HepG2 (cell line): ENCODE results near the gene MYH9. TPM values are rescaled to one million over a fixed set of nuclear protein-coding genes. Genes with fewer than 3 reads are reported as not detected.

Experiments used
- CHD4 ChIP-seq: fragments of 200-600 bp; sonication (generic); IDR thresholded peaks from 2 replicates; pipeline ENCODE4 v1.7.0; 2017; ENCODE audit warnings: mild to moderate bottlenecking, low read length, borderline replicate concordance
- GLMP ChIP-seq: sonication (generic); formaldehyde crosslinking; IDR thresholded peaks from 2 replicates; pipeline ENCODE4 v1.9.0; 2021; ENCODE audit warnings: missing genetic modification reagents, mild to moderate bottlenecking, borderline replicate concordance
- MAZ ChIP-seq, 2 experiments: sonication (generic) in 1 of 2; formaldehyde crosslinking in 1 of 2; IDR thresholded peaks; 2 replicates each; pipeline versions ENCODE4 v1.5.0 to v1.6.1; 2012 to 2020; ENCODE audit warnings: low read depth in 2 of 2, mild to moderate bottlenecking in 2 of 2, borderline replicate concordance in 1 of 2, improper control_type of control experiment in 1 of 2, low read length in 1 of 2, missing genetic modification reagents in 1 of 2, moderate library complexity in 1 of 2
- MIXL1 ChIP-seq: IDR thresholded peaks from 2 replicates; pipeline ENCODE4 v1.6.1; 2016
- NAIF1 ChIP-seq: sonication (generic); formaldehyde crosslinking; IDR thresholded peaks from 2 replicates; pipeline ENCODE4 v1.5.0; 2020; ENCODE audit warnings: mild to moderate bottlenecking, missing genetic modification reagents, borderline replicate concordance
- NR0B2 ChIP-seq: sonication (generic); formaldehyde crosslinking; IDR thresholded peaks from 2 replicates; pipeline ENCODE4 v1.4.0; 2020; ENCODE audit warnings: mild to moderate bottlenecking, missing genetic modification reagents
- PPARG ChIP-seq: conservative IDR thresholded peaks from 2 replicates; pipeline ENCODE4 v1.6.1; 2016; ENCODE audit warnings: missing biosample characterization, missing genetic modification reagents
- ZFP90 ChIP-seq: sonication (generic); formaldehyde crosslinking; IDR thresholded peaks from 2 replicates; pipeline ENCODE4 v1.8.0; 2022; ENCODE audit warnings: missing genetic modification reagents, mild to moderate bottlenecking, inconsistent platforms, borderline replicate concordance
- ZIK1 ChIP-seq: sonication (generic); formaldehyde crosslinking; IDR thresholded peaks from 2 replicates; pipeline ENCODE4 v1.5.0; 2020; ENCODE audit warnings: mild to moderate bottlenecking, low read depth, missing genetic modification reagents, borderline replicate concordance
- ZNF275 ChIP-seq: sonication (generic); formaldehyde crosslinking; IDR thresholded peaks from 2 replicates; pipeline ENCODE4 v1.8.0; 2022; ENCODE audit warnings: missing genetic modification reagents, mild to moderate bottlenecking, inconsistent platforms, borderline replicate concordance
- ZNF563 ChIP-seq: sonication (generic); formaldehyde crosslinking; IDR thresholded peaks from 2 replicates; pipeline ENCODE4 v1.8.0; 2022; ENCODE audit warnings: mild to moderate bottlenecking, moderate library complexity, missing genetic modification reagents
- ZNF761 ChIP-seq: sonication (generic); formaldehyde crosslinking; conservative IDR thresholded peaks from 2 replicates; pipeline ENCODE4 v1.4.0; 2020; ENCODE audit warnings: mild to moderate bottlenecking, missing genetic modification reagents
- ZNF790 ChIP-seq: sonication (generic); formaldehyde crosslinking; IDR thresholded peaks from 2 replicates; pipeline ENCODE4 v1.8.0; 2022; ENCODE audit warnings: missing genetic modification reagents, mild to moderate bottlenecking, borderline replicate concordance
- ZXDC ChIP-seq: sonication (generic); formaldehyde crosslinking; IDR thresholded peaks from 2 replicates; pipeline ENCODE4 v1.5.0; 2020; ENCODE audit warnings: mild to moderate bottlenecking, missing genetic modification reagents
- polyA plus RNA-seq, 8 experiments: library from polyadenylated mRNA; depleted of rRNA in 3 of 8; stranded (reverse) in 7 of 8; unstranded in 1 of 8; fragments of >200 nt; fragmentation: Illumina TruSeq in 4 of 8; extraction: Trizol in 4 of 8; gene quantifications; 2 replicates each; pipeline versions ENCODE4 v1.2.1 to v1.2.3, GENCODE V29; 2011 to 2016; ENCODE audit warnings: low read depth in 4 of 8, missing spikeins in 1 of 8, mixed read lengths in 1 of 8; ENCODE audit not compliant: insufficient read depth in 1 of 8
- total RNA-seq, 5 experiments: library from RNA; depleted of rRNA; stranded (reverse); fragments of >200 nt; fragmentation: Illumina TruSeq; extraction: Trizol; gene quantifications; 2 replicates each; pipeline ENCODE4 v1.2.3, GENCODE V29; 2016; ENCODE audit warnings: low read depth in 1 of 5
- TF ChIP-seq, protein P1 (sequence below), 2 experiments: sonication (generic) in 1 of 2; formaldehyde crosslinking in 1 of 2; IDR thresholded peaks; 2 replicates each; pipeline versions ENCODE4 v1.4.0 to v1.6.1; 2018 to 2020; ENCODE audit warnings: missing genetic modification reagents in 2 of 2, borderline replicate concordance in 1 of 2, low read depth in 1 of 2, mild to moderate bottlenecking in 1 of 2, missing biosample characterization in 1 of 2
- TF ChIP-seq, protein P2 (sequence below): sonication (generic); formaldehyde crosslinking; IDR thresholded peaks from 2 replicates; pipeline ENCODE4 v1.4.0; 2020; ENCODE audit warnings: missing genetic modification reagents

Gene MYH9
- total and polyA plus RNA-seq, 2 of the 13 experiments (the other 11 are each of a cell fraction or from before 2014, with no cell fraction given), result 50.7 to 98.5 TPM

- TF ChIP-seq ZNF275 (no peak), ZNF761 (CRISPR knock-in tag) (peak; percentile 46; the same call in 1 of the 2 replicates), PPARG (CRISPR knock-in tag) (peak; percentile 51; the same call in 1 of the 2 replicates), NR0B2 (CRISPR knock-in tag) (peak; percentile 69; the same call in 1 of the 2 replicates), ZXDC (peak; percentile 37; the same call in 1 of the 2 replicates), MAZ (IDR thresholded peaks at IDR 0.05; ENCODE audit: borderline replicate concordance, low read depth, low read length) (0 out of 2 replicates have a peak, but pooled peaks have one; percentile 20), MAZ (CRISPR knock-in tag; IDR thresholded peaks at IDR 0.05; ENCODE audit: low read depth) (no peak), NAIF1 (CRISPR knock-in tag) (no peak), CHD4 (no peak), ZNF790 (no peak), ZNF563 (no peak), ZFP90 (no peak), MIXL1 (CRISPR knock-in tag) (peak; percentile 79; the same call in 1 of the 2 replicates), ZIK1 (CRISPR knock-in tag) (no peak), GLMP (CRISPR knock-in tag) (no peak)
- TF ChIP-seq, protein P1, sequence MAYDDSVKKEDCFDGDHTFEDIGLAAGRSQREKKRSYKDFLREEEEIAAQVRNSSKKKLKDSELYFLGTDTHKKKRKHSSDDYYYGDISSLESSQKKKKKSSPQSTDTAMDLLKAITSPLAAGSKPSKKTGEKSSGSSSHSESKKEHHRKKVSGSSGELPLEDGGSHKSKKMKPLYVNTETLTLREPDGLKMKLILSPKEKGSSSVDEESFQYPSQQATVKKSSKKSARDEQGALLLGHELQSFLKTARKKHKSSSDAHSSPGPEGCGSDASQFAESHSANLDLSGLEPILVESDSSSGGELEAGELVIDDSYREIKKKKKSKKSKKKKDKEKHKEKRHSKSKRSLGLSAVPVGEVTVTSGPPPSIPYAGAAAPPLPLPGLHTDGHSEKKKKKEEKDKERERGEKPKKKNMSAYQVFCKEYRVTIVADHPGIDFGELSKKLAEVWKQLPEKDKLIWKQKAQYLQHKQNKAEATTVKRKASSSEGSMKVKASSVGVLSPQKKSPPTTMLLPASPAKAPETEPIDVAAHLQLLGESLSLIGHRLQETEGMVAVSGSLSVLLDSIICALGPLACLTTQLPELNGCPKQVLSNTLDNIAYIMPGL (CRISPR knock-in tag; IDR thresholded peaks at IDR 0.05; ENCODE audit: borderline replicate concordance in 1 of 2, low read depth in 1 of 2), result peak in 1 of 2 experiments; percentile 54; a peak in 2 of 4 replicates
- TF ChIP-seq, protein P2, sequence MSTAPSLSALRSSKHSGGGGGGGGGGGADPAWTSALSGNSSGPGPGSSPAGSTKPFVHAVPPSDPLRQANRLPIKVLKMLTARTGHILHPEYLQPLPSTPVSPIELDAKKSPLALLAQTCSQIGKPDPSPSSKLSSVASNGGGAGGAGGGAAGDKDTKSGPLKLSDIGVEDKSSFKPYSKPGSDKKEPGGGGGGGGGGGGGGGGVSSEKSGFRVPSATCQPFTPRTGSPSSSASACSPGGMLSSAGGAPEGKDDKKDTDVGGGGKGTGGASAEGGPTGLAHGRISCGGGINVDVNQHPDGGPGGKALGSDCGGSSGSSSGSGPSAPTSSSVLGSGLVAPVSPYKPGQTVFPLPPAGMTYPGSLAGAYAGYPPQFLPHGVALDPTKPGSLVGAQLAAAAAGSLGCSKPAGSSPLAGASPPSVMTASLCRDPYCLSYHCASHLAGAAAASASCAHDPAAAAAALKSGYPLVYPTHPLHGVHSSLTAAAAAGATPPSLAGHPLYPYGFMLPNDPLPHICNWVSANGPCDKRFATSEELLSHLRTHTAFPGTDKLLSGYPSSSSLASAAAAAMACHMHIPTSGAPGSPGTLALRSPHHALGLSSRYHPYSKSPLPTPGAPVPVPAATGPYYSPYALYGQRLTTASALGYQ (CRISPR knock-in tag), result peak; percentile 53; the same call in 1 of the 2 replicates
Observed at GRCh38 chr22:36351921-36352802, 35.6 kb downstream of the MYH9 start (continued).
